Nephron (organoid): ENCODE measurements around the gene PPEF2.

Experiments used
- H3K27ac Mint-ChIP-seq, 3 experiments: 2 replicates each; pipeline ENCODE4 v1.8.0; 2020; ENCODE audit warnings: mixed read lengths in 3 of 3, mild to moderate bottlenecking in 2 of 3, moderate library complexity in 1 of 3
- H3K27me3 Mint-ChIP-seq: 2 replicates; pipeline ENCODE4 v1.8.0; 2021; ENCODE audit warnings: low read depth, mild to moderate bottlenecking, moderate library complexity, mixed read lengths
- H3K36me3 Mint-ChIP-seq: 2 replicates; pipeline ENCODE4 v1.8.0; 2020; ENCODE audit warnings: low read depth, mixed read lengths
- H3K4me1 Mint-ChIP-seq: 2 replicates; pipeline ENCODE4 v1.8.0; 2020; ENCODE audit warnings: mixed read lengths
- H3K4me3 Mint-ChIP-seq, 3 experiments: 2 replicates each; pipeline ENCODE4 v1.8.0; 2020; ENCODE audit warnings: mild to moderate bottlenecking in 3 of 3, mixed read lengths in 3 of 3, moderate library complexity in 2 of 3
- H3K9me3 Mint-ChIP-seq: 2 replicates; pipeline ENCODE4 v1.8.0; 2020; ENCODE audit warnings: mixed read lengths
- CTCF ChIP-seq, 3 experiments: fragments of 200-600 bp; sonication (generic); IDR thresholded peaks; one replicate each; pipeline ENCODE4 v1.5.0; 2021; ENCODE audit warnings: antibody characterized with exemption in 3 of 3; ENCODE audit not compliant: unreplicated experiment in 3 of 3

The PPEF2 gene

GRCh38 chr4:75876218-75876617 is 26.0 kb downstream of the PPEF2 start:
- Mint-ChIP-seq H3K9me3 (no peaks in the 10 kb centered on the region), H3K27me3 (peaks cover 22% of the 10 kb centered on the region), H3K4me1 (no peaks in the 10 kb centered on the region), H3K4me3 (no peak overlapping the region), H3K27ac (no peak overlapping the region), H3K36me3 (no peaks in the 10 kb centered on the region)
- no peak for TF ChIP-seq CTCF (IDR thresholded peaks at IDR 0.05; ENCODE audit: unreplicated experiment in 3 of 3)

GRCh38 chr4:75869100-75869499 is 33.2 kb downstream of the PPEF2 start:
- H3K4me1 Mint-ChIP-seq = no peaks in the 10 kb centered on the region
- H3K27me3 Mint-ChIP-seq = peaks cover 9% of the 10 kb centered on the region
- H3K9me3 Mint-ChIP-seq = no peaks in the 10 kb centered on the region
- no peak for TF ChIP-seq CTCF (IDR thresholded peaks at IDR 0.05; ENCODE audit: unreplicated experiment in 3 of 3)
- no peak overlapping the region for H3K4me3 Mint-ChIP-seq
- no peaks in the 10 kb centered on the region for H3K36me3 Mint-ChIP-seq
- no peak overlapping the region for H3K27ac Mint-ChIP-seq

GRCh38 chr4:75867130-75867529 is 35.1 kb downstream of the PPEF2 start:
- H3K27ac Mint-ChIP-seq = peak overlapping the region; percentile 29 to 63 (median 50)
- no peak for TF ChIP-seq CTCF (IDR thresholded peaks at IDR 0.05; ENCODE audit: unreplicated experiment in 3 of 3)
- no peaks in the 10 kb centered on the region for H3K9me3 Mint-ChIP-seq
- H3K4me3 Mint-ChIP-seq = no peak overlapping the region
- no peaks in the 10 kb centered on the region for H3K4me1 Mint-ChIP-seq
- H3K27me3 Mint-ChIP-seq = no peaks in the 10 kb centered on the region
- H3K36me3 Mint-ChIP-seq = no peaks in the 10 kb centered on the region

GRCh38 chr4:75860606-75861005 is 41.6 kb downstream of the PPEF2 start:
- Mint-ChIP-seq H3K9me3 (peaks cover 2% of the 10 kb centered on the region), H3K27me3 (no peaks in the 10 kb centered on the region), H3K27ac (no peak overlapping the region), H3K4me3 (no peak overlapping the region), H3K4me1 (no peaks in the 10 kb centered on the region), H3K36me3 (no peaks in the 10 kb centered on the region)
- TF ChIP-seq CTCF (IDR thresholded peaks at IDR 0.05; ENCODE audit: unreplicated experiment in 3 of 3) = no peak

- no peak for TF ChIP-seq CTCF (IDR thresholded peaks at IDR 0.05; ENCODE audit: unreplicated experiment in 3 of 3)
- H3K4me3 Mint-ChIP-seq = no peak overlapping the region
- H3K9me3 Mint-ChIP-seq = peaks cover 2% of the 10 kb centered on the region
- no peak overlapping the region for H3K27ac Mint-ChIP-seq
- no peaks in the 10 kb centered on the region for H3K27me3 Mint-ChIP-seq
- no peaks in the 10 kb centered on the region for H3K36me3 Mint-ChIP-seq
- H3K4me1 Mint-ChIP-seq = no peaks in the 10 kb centered on the region
Measured at GRCh38 chr4:75858721-75859120, 43.5 kb downstream of the PPEF2 start.

GRCh38 chr4:75849461-75849860 is 52.8 kb downstream of the PPEF2 start:
- no peaks in the 10 kb centered on the region for H3K9me3 Mint-ChIP-seq
- peaks cover 8% of the 10 kb centered on the region for H3K4me1 Mint-ChIP-seq

More at GRCh38 chr4:75849461-75849860, 52.8 kb downstream of the PPEF2 start:
- Mint-ChIP-seq H3K4me3 (no peak overlapping the region), H3K27ac (no peak overlapping the region), H3K36me3 (no peaks in the 10 kb centered on the region), H3K27me3 (peaks cover 6% of the 10 kb centered on the region)
- no peak for TF ChIP-seq CTCF (IDR thresholded peaks at IDR 0.05; ENCODE audit: unreplicated experiment in 3 of 3)
